SW480 (cell line): Measurements from ENCODE around the gene LYPD6B.

Source experiments
- DNase-seq: peaks from one replicate; pipeline ENCODE4 v3.0.0-alpha.2; 2016; ENCODE audit warnings: low spot score

LYPD6B gene

DNA sequence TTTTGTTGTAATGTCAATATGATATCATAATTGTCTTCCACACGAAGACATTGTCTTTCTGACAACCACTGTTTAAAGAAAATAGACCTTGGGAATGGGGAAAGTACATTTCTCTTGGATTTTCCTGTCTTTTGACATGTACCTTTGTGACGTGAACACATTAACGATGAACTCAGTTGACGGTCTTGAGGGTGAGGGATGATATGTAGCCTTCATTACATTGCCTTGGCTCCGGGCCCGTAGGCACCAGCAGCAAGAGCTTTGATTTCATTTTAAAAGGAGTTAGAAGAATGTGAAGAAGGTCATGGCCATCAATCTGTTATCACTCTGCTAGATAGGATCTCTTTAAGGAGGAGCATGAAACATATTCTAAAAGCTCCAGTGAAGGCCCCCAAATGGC is 80.9 kb downstream of the LYPD6B start:
- DNase-seq: no peak

DNA sequence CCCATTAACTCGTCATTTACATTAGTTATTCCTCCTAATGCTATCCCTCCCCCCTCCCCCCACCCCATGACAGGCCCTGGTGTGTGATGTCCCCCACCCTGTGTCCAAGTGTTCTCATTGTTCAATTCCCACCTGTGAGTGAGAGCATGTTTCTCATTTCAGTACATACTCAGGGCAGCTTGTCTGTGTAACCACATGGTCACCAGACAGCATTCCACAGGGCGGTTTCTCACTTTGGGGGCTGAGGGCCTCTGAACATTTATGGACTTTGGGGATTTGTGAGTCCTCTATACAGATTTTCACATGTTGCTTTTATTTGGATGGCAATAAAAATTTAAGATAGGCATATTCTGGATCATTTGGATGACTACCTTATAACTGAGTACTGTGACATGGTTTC is 84.0 kb downstream of the LYPD6B start:
- no peak for DNase-seq

DNA sequence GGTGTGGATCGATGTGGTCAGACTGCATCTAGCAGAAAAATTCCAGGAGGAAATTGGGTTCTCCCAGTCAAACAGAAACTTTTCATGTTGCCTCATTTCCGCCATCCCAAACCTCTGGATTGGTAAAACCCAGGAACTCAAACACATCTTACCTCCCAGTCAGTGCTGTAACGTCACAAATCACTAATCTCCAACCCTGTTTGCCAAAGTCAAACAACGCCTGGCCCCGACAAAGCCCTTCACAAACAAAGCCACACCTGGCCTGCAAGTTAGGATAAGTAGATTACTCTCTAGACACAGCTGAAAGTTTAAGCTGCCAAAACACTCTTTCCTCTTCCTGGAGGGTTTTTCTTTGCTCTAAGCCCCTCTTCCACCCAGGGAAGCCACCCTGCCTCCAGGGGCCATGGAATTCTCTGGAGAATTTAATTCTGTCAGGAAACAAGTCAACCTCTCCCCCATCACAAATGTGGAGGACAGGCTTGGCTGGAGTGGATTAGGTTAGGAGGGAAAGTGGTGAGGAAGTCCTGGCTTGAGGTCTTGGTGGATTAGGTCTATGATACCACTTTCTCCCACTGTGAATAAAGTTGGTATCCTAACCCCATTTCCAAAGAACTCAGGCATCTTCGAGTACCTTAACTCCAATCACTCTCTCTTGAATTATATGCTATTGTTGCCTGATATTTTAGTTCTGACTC is 86.7 kb downstream of the LYPD6B start:
- DNase-seq: no peak

DNA sequence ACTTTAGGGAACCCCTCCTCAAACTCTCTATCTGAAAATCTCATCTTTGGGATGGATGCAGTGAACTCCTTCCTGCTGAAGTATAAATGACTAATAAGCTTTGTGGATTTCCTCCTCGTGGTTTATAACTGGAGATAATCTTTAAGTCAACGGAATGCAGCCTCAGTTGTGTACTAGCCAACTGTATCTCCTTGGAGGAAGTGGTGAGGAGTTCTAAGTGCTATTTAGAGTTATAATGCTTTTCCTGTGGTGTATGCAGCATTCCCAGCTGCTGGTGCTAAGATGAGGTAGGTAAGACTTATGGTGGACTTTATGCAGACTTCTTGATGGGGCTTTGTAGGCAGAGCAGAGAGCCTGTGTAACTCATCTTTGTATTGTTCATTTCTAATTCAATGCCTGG is 90.9 kb downstream of the LYPD6B start:
- no peak for DNase-seq

GRCh38 chr2:149132339-149132738 is 93.8 kb downstream of the LYPD6B start:
- no peak for DNase-seq

GRCh38 chr2:149132901-149133300 is 94.4 kb downstream of the LYPD6B start:
- DNase-seq: no peak

GRCh38 chr2:149134335-149134923 is 95.9 kb downstream of the LYPD6B start:
- DNase-seq: no peak

DNA sequence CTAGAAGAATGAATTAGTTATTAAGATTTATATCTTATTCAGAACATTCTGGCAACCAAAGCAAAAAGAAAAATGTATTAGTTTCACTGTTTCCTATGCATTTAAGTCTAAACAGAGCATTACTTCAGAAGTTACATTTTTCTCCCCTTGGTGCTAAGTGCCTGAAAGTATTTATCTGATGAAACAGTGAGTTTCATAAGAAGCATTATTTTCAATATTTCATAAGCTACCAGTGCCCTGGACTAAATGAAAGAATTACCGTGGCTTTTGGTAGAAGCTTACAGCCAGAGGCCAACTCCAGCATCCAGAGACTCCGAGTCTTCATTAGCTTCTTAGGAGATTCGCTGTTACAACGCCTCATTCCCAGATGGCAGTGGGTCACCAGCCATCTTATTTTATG is 97.6 kb downstream of the LYPD6B start:
- DNase-seq: no peak

GRCh38 chr2:149141046-149141445 is 102.5 kb downstream of the LYPD6B start:
- no peak for DNase-seq

DNA sequence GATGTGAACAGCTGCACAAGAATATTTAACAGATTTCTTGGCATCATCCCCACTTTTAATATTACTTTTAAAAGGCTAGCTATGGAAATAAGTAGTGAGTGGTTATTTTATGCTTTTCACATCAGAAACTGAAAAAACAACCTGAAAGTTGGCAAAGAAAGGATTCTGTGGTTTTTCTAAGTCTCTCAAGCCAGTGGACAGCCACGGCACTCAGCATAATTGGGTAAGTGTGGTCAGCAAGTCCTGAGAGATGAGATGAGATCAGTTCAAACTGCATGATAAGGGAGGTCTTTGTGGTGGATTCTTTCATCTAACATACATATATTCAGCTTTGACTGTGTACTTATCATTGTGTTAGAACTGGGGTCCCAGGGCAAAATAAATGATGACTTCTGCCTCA is 105.2 kb downstream of the LYPD6B start:
- DNase-seq: no peak

- no peak for DNase-seq
Measured at GRCh38 chr2:149145314-149146295, 107.1 kb downstream of the LYPD6B start.

- DNase-seq: no peak
Measured at GRCh38 chr2:149146876-149147275, 108.4 kb downstream of the LYPD6B start.

DNA sequence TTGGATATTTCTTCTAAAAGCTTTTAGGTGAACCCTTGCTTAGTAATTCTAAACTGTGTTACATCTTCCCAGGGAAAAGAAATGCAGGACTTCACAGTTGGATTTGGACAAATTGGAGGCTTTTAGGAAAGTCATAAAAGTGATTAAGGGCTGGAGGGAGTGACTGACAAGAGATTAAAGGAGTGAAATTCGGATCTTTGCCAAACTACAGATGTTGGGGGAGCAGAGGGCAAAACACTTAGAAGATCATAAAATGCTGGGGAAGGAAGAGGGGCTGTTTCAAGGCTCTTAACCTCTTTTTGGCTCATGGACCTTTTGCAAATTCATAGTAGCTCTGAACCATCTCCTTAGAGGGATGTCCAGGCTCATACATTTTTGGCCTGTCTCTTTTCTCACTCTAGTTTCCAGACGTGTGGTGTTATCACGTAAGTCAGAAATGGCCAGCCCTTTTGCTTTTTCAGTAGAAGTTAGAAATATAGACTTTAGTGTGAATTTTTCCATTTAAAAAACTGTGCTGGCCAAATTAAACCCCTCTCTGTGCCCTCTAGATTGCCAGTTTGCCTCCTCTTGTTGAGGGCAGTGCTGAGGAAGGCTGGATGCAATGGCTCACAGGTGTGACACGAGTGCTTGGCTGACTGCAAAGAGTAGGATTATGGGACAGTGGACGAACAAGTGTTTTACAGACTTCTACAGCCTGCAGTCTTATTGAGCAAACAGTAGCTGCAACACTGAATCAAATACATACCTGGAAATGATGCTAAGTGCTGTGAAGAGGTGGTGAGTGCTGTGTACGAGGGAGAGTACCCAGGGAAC is 109.9 kb downstream of the LYPD6B start:
- DNase-seq: no peak

DNA sequence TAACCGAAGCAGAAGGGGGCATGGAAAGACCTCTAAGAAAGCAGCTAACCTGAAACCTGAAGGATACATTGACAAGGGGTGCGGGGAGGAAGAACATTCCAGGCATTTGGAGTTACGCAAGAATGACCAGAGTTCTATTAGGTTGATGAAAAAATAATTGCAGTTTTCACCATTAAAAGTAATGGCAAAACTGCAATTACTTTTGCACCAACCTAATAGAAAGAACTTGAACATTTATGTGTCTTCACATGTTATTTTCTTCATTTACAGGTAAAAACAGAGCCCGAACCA is 110.5 kb downstream of the LYPD6B start:
- DNase-seq: no peak

- no peak for DNase-seq
Measured at GRCh38 chr2:149152469-149152953, 114.0 kb downstream of the LYPD6B start.

GRCh38 chr2:149155196-149155969 is 116.9 kb downstream of the LYPD6B start:
- no peak for DNase-seq

- no peak for DNase-seq
Measured at GRCh38 chr2:149155988-149156387, 117.5 kb downstream of the LYPD6B start.

DNA sequence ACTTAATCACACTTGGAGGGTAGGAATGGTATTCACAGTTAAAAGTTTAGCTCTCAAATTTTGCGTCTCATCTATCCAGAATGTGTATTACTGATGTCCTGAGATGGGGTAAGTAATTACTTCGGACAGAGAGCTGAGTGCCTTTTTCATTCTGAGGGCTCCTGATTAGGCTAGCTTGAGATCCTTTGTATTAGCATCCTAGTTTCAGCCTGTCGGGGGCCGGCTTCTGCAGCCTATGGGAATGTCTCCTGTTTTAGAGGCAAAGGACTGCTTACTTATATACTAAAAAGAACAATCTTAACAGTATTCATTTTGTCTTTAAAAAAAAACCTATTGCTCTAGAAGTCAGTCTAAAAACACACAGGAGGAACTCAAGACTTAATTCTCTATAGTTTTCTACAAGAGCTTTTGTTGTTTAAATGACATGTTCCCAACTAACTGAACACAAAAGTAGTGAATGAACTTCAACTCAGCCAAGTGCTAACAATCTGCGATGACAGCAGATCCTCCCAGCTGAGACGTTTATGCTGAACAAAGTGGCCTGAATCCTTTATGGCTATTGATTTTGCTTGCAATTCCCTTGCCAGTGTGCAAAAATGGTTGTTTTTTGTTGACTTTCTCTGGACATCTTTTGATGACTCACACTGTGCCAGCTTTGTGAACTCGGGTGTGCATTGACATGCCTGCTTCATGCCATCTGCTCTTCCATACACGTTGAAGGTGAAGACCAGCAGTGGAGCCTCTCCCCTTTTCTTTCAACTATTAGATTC is 118.7 kb downstream of the LYPD6B start:
- DNase-seq: no peak

DNA sequence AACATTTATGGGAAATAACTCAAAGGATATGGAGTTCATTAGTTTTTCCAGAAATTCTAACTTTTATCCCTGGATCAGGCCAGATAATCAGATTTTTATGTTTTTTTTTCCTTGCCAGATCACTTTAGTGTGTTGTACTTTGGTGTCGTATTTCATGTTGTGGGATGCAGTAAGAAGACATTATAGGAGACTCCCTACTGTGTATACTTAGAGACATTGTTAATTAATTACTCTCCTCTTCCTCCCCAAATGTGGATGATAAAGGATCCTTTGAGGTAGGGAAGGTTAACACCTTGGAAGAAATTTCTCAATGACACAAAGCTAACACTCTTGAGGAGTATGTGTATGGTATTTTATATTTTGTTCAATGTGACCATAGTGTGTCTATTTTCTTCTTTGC is 120.5 kb downstream of the LYPD6B start:
- no peak for DNase-seq

GRCh38 chr2:149160195-149160594 is 121.7 kb downstream of the LYPD6B start:
- DNase-seq: no peak
